ENCODE data around the gene JAZF1. TPM values are rescaled to one million over a fixed set of nuclear protein-coding genes. Genes with fewer than 3 reads are reported as not detected.
A peak's percentile ranks its signal among the peaks of the same experiment; 100 is the strongest.

Gene JAZF1
- total RNA-seq, 2 experiments from 2014 or later, result 2.8 to 3.3 TPM

- Mint-ChIP-seq H3K4me1 (ENCODE audit: low read depth) (no peaks in the 10 kb centered on the region), H3K27me3 (ENCODE audit: low read depth) (no peaks in the 10 kb centered on the region), H3K9me3 (ENCODE audit: insufficient read depth) (no peaks in the 10 kb centered on the region), H3K27ac (no peak overlapping the region), H3K36me3 (ENCODE audit: low read depth) (no peaks in the 10 kb centered on the region), H3K4me3 (no peak overlapping the region)
- ChIA-PET CTCF (interaction anchor here (1.7 kb wide), 1 partner anchor 15 kb away, joined by 5 read pairs; no protein-coding TSS in a partner anchor), POLR2A (no interaction called here)
- ATAC-seq (no peak), DNase-seq (no peak)
Observed at GRCh38 chr7:28110427-28111012, 70.1 kb downstream of the JAZF1 start.

GRCh38 chr7:28108747-28109146 lies 71.8 kb downstream of the JAZF1 start:
- DNase-seq (no peak), ATAC-seq (no peak)
- CTCF ChIA-PET, result interaction anchor here (1.3 to 1.7 kb wide), 2 partner anchors 11 to 14 kb away, joined by 3 to 5 read pairs; no protein-coding TSS in a partner anchor
- Mint-ChIP-seq H3K36me3 (ENCODE audit: low read depth) (no peaks in the 10 kb centered on the region), H3K9me3 (ENCODE audit: insufficient read depth) (no peaks in the 10 kb centered on the region), H3K4me1 (ENCODE audit: low read depth) (no peaks in the 10 kb centered on the region), H3K27ac (no peak overlapping the region), H3K4me3 (no peak overlapping the region), H3K27me3 (ENCODE audit: low read depth) (no peaks in the 10 kb centered on the region)
- POLR2A ChIA-PET, result no interaction called here

DNA sequence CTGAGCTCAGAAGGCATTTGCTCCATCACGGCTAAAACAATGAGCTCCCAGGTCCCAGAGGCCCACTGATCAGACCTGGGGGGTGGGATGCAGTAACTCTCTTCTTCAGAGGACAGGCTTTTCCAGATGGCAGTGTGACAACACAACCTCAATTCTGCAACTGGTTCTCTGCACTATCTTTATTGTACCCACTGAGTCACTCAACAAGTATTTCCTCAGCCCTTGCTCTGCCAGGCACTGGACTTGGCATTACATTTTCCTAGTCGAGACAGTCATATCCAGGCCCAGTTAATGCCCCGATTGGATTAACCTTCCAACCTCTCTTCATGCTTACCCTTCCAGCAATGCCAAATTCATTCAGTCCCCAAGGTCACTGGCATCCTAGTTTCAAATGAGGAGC lies 72.6 kb downstream of the JAZF1 start:
- Mint-ChIP-seq H3K9me3 (ENCODE audit: insufficient read depth) (no peaks in the 10 kb centered on the region), H3K36me3 (ENCODE audit: low read depth) (no peaks in the 10 kb centered on the region), H3K4me3 (no peak overlapping the region), H3K27ac (no peak overlapping the region), H3K27me3 (ENCODE audit: low read depth) (no peaks in the 10 kb centered on the region), H3K4me1 (ENCODE audit: low read depth) (no peaks in the 10 kb centered on the region)
- ChIA-PET POLR2A (no interaction called here), CTCF (interaction anchor here (1.3 kb wide), 1 partner anchor 11 kb away, joined by 3 read pairs; no protein-coding TSS in a partner anchor)
- ATAC-seq, result no peak
- DNase-seq, result no peak

GRCh38 chr7:28106321-28106829 lies 74.2 kb downstream of the JAZF1 start:
- Mint-ChIP-seq H3K4me3 (no peak overlapping the region), H3K27me3 (ENCODE audit: low read depth) (no peaks in the 10 kb centered on the region), H3K27ac (no peak overlapping the region), H3K9me3 (ENCODE audit: insufficient read depth) (no peaks in the 10 kb centered on the region), H3K36me3 (ENCODE audit: low read depth) (no peaks in the 10 kb centered on the region), H3K4me1 (ENCODE audit: low read depth) (no peaks in the 10 kb centered on the region)
- DNase-seq (no peak), ATAC-seq (no peak)
- CTCF ChIA-PET, result interaction anchor here (0.9 to 2.0 kb wide), 4 partner anchors 9 to 44 kb away, joined by 3 to 11 read pairs (median 4); no protein-coding TSS in a partner anchor
- POLR2A ChIA-PET, result no interaction called here

GRCh38 chr7:28105234-28105633 lies 75.4 kb downstream of the JAZF1 start:
- ChIA-PET POLR2A (no interaction called here), CTCF (interaction anchor here (0.8 to 2.0 kb wide), 4 partner anchors 8 to 43 kb away, joined by 3 to 11 read pairs (median 7); no protein-coding TSS in a partner anchor)
- DNase-seq, result no peak
- H3K9me3 Mint-ChIP-seq (ENCODE audit: insufficient read depth), result no peaks in the 10 kb centered on the region
- no peak for ATAC-seq
- H3K4me3 Mint-ChIP-seq, result no peak overlapping the region
- no peaks in the 10 kb centered on the region for H3K27me3 Mint-ChIP-seq (ENCODE audit: low read depth)
- no peaks in the 10 kb centered on the region for H3K4me1 Mint-ChIP-seq (ENCODE audit: low read depth)
- H3K27ac Mint-ChIP-seq, result no peak overlapping the region
- no peaks in the 10 kb centered on the region for H3K36me3 Mint-ChIP-seq (ENCODE audit: low read depth)

DNA sequence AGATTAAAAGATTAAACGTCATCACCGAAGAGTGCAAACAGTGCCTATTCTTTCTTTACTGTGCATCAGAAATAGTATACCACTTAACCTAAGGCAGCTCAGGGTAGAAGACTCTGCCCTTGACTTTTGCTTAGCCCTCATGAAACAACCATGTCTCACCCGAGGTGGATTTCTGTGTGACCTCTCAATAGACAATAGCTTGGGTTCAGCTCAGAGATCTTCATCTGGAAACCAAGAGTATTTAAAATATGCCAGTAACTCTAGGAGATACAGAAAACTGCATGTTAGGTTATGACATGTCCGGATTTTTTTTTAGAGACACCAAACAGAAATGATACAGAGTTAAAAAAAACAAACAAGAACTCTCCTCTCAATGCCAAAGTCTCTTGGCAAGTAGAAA lies 75.8 kb downstream of the JAZF1 start:
- Mint-ChIP-seq H3K36me3 (ENCODE audit: low read depth) (no peaks in the 10 kb centered on the region), H3K4me1 (ENCODE audit: low read depth) (no peaks in the 10 kb centered on the region), H3K27ac (no peak overlapping the region), H3K27me3 (ENCODE audit: low read depth) (no peaks in the 10 kb centered on the region), H3K9me3 (ENCODE audit: insufficient read depth) (no peaks in the 10 kb centered on the region), H3K4me3 (no peak overlapping the region)
- POLR2A ChIA-PET, result no interaction called here
- DNase-seq (no peak), ATAC-seq (no peak)
- CTCF ChIA-PET, result interaction anchor here (0.9 to 2.0 kb wide), 3 partner anchors 8 to 43 kb away, joined by 4 to 11 read pairs (median 10); no protein-coding TSS in a partner anchor

DNA sequence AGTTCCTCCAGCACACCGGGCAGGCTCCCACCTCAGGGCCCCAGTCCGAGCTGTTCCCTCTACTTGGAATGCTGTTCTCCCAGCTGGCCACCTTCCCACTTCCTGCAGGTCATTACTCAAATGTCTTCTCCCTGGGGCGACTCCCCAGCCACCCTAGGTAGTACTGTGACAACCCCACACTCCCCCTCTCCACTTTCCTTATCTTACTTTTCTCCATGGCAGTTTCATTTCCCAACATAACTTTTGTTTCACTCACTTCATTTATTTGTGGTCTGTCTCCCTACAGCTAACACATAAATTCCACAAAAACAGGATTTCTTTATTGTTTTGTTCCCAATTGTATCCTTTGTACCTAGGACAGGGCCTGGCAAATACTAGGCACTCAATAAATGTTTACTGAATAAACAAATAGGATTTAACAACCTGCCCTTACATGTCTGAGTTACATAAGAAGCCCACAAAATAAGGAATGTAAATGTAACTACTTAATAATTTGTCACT lies 76.5 kb downstream of the JAZF1 start:
- H3K27me3 Mint-ChIP-seq (ENCODE audit: low read depth), result no peaks in the 10 kb centered on the region
- DNase-seq, result no peak
- POLR2A ChIA-PET, result no interaction called here

DNA sequence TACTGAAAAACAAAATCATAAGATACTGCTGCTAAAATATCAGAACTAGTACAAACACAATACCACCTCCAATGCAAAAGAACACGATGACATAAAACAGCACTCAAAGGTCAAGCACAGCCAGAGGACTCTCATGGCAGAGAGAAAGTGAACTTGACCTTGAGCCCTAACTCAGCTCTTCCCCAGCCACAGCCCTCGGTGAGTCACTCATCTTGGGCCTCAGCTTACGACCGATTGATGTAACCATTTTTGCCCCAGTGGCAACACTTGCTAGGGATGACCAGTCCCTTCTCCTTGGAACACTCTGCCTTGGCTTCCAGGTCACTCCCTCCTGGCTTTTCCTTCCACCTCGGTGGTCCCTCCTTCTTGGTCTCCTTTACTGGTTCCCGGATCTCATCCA lies 77.8 kb downstream of the JAZF1 start:
- no peaks in the 10 kb centered on the region for H3K36me3 Mint-ChIP-seq (ENCODE audit: low read depth)
- ATAC-seq (no peak), DNase-seq (no peak)
- no peaks in the 10 kb centered on the region for H3K27me3 Mint-ChIP-seq (ENCODE audit: low read depth)
- no peak overlapping the region for H3K27ac Mint-ChIP-seq
- no peaks in the 10 kb centered on the region for H3K4me1 Mint-ChIP-seq (ENCODE audit: low read depth)
- H3K4me3 Mint-ChIP-seq, result no peak overlapping the region
- ChIA-PET POLR2A (no interaction called here), CTCF (no interaction called here)
- H3K9me3 Mint-ChIP-seq (ENCODE audit: insufficient read depth), result no peaks in the 10 kb centered on the region

More for the DNA sequence above, 76.5 kb downstream of the JAZF1 start:
- CTCF ChIA-PET, result interaction anchor here (2.0 kb wide), 1 partner anchor 7 kb away, joined by 11 read pairs; no protein-coding TSS in a partner anchor
- H3K27ac Mint-ChIP-seq, result no peak overlapping the region
- H3K4me3 Mint-ChIP-seq, result no peak overlapping the region
- ATAC-seq, result no peak
- H3K4me1 Mint-ChIP-seq (ENCODE audit: low read depth), result no peaks in the 10 kb centered on the region
- no peaks in the 10 kb centered on the region for H3K36me3 Mint-ChIP-seq (ENCODE audit: low read depth)
- H3K9me3 Mint-ChIP-seq (ENCODE audit: insufficient read depth), result no peaks in the 10 kb centered on the region

DNA sequence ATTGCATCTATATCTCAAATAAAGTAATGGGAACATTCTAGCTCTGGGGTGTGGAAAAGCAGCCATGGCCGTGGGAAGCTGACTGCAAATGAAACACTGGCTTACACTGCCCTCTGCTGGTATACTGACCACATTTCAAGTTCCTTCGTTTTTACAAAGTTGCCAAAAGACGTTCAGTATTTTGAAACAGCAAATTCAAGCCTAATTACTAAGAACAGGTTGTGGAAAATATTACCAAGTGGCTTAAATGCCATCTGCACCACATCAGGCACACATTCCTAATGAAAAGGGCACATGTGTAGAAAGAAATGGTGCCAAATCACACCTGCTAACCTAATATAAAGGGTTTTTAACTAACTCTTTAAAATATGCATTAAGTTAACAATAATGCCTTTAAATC lies 83.9 kb downstream of the JAZF1 start:
- ChIA-PET POLR2A (no interaction called here), CTCF (interaction anchor here (0.7 to 4.2 kb wide), 24 partner anchors 9 to 849 kb away, joined by 3 to 40 read pairs (median 4); no protein-coding TSS in a partner anchor)
- Mint-ChIP-seq H3K4me3 (no peak overlapping the region), H3K9me3 (ENCODE audit: insufficient read depth) (no peaks in the 10 kb centered on the region), H3K27me3 (ENCODE audit: low read depth) (no peaks in the 10 kb centered on the region), H3K27ac (no peak overlapping the region), H3K36me3 (ENCODE audit: low read depth) (no peaks in the 10 kb centered on the region), H3K4me1 (ENCODE audit: low read depth) (no peaks in the 10 kb centered on the region)
- ATAC-seq (no peak), DNase-seq (peak; percentile 51)

DNA sequence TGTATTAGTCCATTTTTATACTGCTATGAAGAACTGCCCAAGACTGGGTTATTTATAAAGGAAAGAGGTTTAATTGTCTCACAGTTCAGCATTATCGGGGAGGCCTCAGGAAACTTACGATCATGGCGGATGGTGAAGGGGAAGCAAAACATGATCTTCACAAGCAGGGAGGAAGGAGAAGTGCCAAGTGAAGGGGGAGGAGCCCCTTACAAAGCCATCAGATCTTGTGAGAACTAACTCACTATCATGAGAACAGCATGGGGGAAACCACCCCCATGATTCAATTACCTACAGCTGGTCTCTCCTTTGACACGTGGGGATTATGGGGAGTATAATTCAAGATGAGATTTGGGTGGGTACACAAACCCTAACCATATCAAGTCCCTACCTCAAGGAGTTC lies 85.4 kb downstream of the JAZF1 start:
- no peak overlapping the region for H3K4me3 Mint-ChIP-seq
- no peaks in the 10 kb centered on the region for H3K9me3 Mint-ChIP-seq (ENCODE audit: insufficient read depth)
- POLR2A ChIA-PET, result no interaction called here
- CTCF ChIA-PET, result interaction anchor here (1.3 to 4.2 kb wide), 7 partner anchors 9 to 75 kb away, joined by 4 to 40 read pairs (median 14); no protein-coding TSS in a partner anchor
- ATAC-seq, result no peak
- no peak overlapping the region for H3K27ac Mint-ChIP-seq
- no peaks in the 10 kb centered on the region for H3K4me1 Mint-ChIP-seq (ENCODE audit: low read depth)
- H3K27me3 Mint-ChIP-seq (ENCODE audit: low read depth), result no peaks in the 10 kb centered on the region
- no peaks in the 10 kb centered on the region for H3K36me3 Mint-ChIP-seq (ENCODE audit: low read depth)
- no peak for DNase-seq

- ATAC-seq, result no peak
Observed at GRCh38 chr7:28093623-28094232, 86.9 kb downstream of the JAZF1 start.

GRCh38 chr7:28091190-28091589 lies 89.4 kb downstream of the JAZF1 start:
- CTCF ChIA-PET, result interaction anchor here (1.8 kb wide), 1 partner anchor 14 kb away, joined by 6 read pairs; no protein-coding TSS in a partner anchor
- DNase-seq, result no peak
- H3K4me3 Mint-ChIP-seq, result no peak overlapping the region
- peaks cover 11% of the 10 kb centered on the region for H3K4me1 Mint-ChIP-seq (ENCODE audit: low read depth)
- POLR2A ChIA-PET, result no interaction called here
- H3K27ac Mint-ChIP-seq, result no peak overlapping the region
- no peaks in the 10 kb centered on the region for H3K9me3 Mint-ChIP-seq (ENCODE audit: insufficient read depth)
- ATAC-seq, result no peak
- H3K27me3 Mint-ChIP-seq (ENCODE audit: low read depth), result no peaks in the 10 kb centered on the region
- H3K36me3 Mint-ChIP-seq (ENCODE audit: low read depth), result no peaks in the 10 kb centered on the region

More at GRCh38 chr7:28093623-28094232, 86.9 kb downstream of the JAZF1 start:
- Mint-ChIP-seq H3K27ac (no peak overlapping the region), H3K27me3 (ENCODE audit: low read depth) (no peaks in the 10 kb centered on the region), H3K9me3 (ENCODE audit: insufficient read depth) (no peaks in the 10 kb centered on the region), H3K36me3 (ENCODE audit: low read depth) (no peaks in the 10 kb centered on the region), H3K4me1 (ENCODE audit: low read depth) (peaks cover 8% of the 10 kb centered on the region), H3K4me3 (no peak overlapping the region)
- ChIA-PET CTCF (interaction anchor here (0.6 to 2.8 kb wide), 14 partner anchors 12 to 898 kb away, joined by 3 to 28 read pairs (median 6); no protein-coding TSS in a partner anchor), POLR2A (no interaction called here)
- DNase-seq, result peak; percentile 65
